ENCODE results near the gene GDPD5.

GRCh38 chr11:75402002-75402773, 123.6 kb downstream of the GDPD5 start:
- TF ChIP-seq GATA2 (IDR thresholded peaks at IDR 0.05; ENCODE audit: low read depth, low read length) (no peak), GATA3 (IDR thresholded peaks at IDR 0.05; ENCODE audit: low read depth, low read length) (no peak)

All from SH-SY5Y (cell line).